ENCODE results near the gene FKBP5. TPM values are rescaled to one million over a fixed set of nuclear protein-coding genes. Genes with fewer than 3 reads are reported as not detected.

The FKBP5 gene
- total and polyA plus RNA-seq, 12 donors: 20.3 to 199 (median 48.6) TPM

GRCh38 chr6:35728683-35729678, 40.3 kb upstream of the FKBP5 start:
- DNase-seq: peak; percentile 21 to 64
- Histone ChIP-seq H3K27me3 (no peaks in the 10 kb centered on the region), H3K9me3 (no peaks in the 10 kb centered on the region), H3K4me1 (peaks cover 30 to 90% (median 68%) of the 10 kb centered on the region in 9 donors), H3K36me3 (no peaks in the 10 kb centered on the region), H3K4me3 (peak overlapping the region in 7 of 10 donors; percentile 44 to 68 (median 63)), H3K27ac (peak overlapping the region; percentile 94 to 100 (median 99))
- WGBS, 2 donors: 54 to 57% methylated on average over 12 of the region's 12 CpGs
- intact Hi-C loops (cut with DNase I): loop anchor here in 7 of 10 donors (2.0 to 5.0 kb wide), 4 partner anchors 37 to 128 kb away; partner anchors contain the start of gene FKBP5 (in 5 of the 7)
- no peak for TF ChIP-seq CTCF (IDR thresholded peaks at IDR 0.05)
- peak in 3 of 8 donors; percentile 13 to 48 (median 26) for ATAC-seq

GRCh38 chr6:35727935-35728682, 39.4 kb upstream of the FKBP5 start:
- TF ChIP-seq CTCF (IDR thresholded peaks at IDR 0.05): no peak
- intact Hi-C loops (cut with DNase I): loop anchor here in 9 of 10 donors (1.0 to 5.0 kb wide), 5 partner anchors 36 to 127 kb away; partner anchors contain the start of gene FKBP5 (in 6 of the 9)
- 1 to 2% methylated on average over 42 to 57 of the region's 57 CpGs for WGBS, 2 donors
- no peaks in the 10 kb centered on the region for H3K27me3 ChIP-seq
- H3K4me3 ChIP-seq: peak overlapping the region in 9 of 10 donors; percentile 40 to 73 (median 63)
- H3K36me3 ChIP-seq: no peaks in the 10 kb centered on the region
- H3K4me1 ChIP-seq: peaks cover 30 to 90% (median 65%) of the 10 kb centered on the region in 9 donors
- H3K9me3 ChIP-seq: no peaks in the 10 kb centered on the region
- peak; percentile 61 to 77 (median 68) for ATAC-seq
- peak; percentile 88 to 95 for DNase-seq
- H3K27ac ChIP-seq: peak overlapping the region; percentile 94 to 100 (median 99)

GRCh38 chr6:35727231-35727934, 38.7 kb upstream of the FKBP5 start:
- Histone ChIP-seq H3K27ac (peak overlapping the region; percentile 94 to 100 (median 99)), H3K4me1 (peaks cover 24 to 89% (median 62%) of the 10 kb centered on the region in 9 donors), H3K36me3 (no peaks in the 10 kb centered on the region), H3K4me3 (peak overlapping the region in 9 of 10 donors; percentile 40 to 73 (median 63)), H3K27me3 (no peaks in the 10 kb centered on the region), H3K9me3 (no peaks in the 10 kb centered on the region)
- 3% methylated on average over 29 of the region's 29 CpGs for WGBS, 2 donors
- TF ChIP-seq CTCF (IDR thresholded peaks at IDR 0.05): peak in 1 of 9 donors; percentile 4
- intact Hi-C loops (cut with DNase I): loop anchor here in 6 of 10 donors (1.0 to 5.0 kb wide), 4 partner anchors 35 to 125 kb away; partner anchors contain the start of gene FKBP5 (in 4 of the 6)
- ATAC-seq: peak; percentile 30 to 57 (median 40)
- peak; percentile 73 to 89 for DNase-seq

Data from heart right ventricle (tissue), 16 donors.